Measurements from ENCODE around the gene APOL4. TPM values are rescaled to one million over a fixed set of nuclear protein-coding genes. Genes with fewer than 3 reads are reported as not detected.
"Not testable (repeated sequence)": the region's sequence is repeated elsewhere in the genome, so short reads cannot be mapped to it uniquely, and the experiment has no call there.

APOL4 gene
- polyA plus RNA-seq, 1 donor = 20.3 TPM

DNA sequence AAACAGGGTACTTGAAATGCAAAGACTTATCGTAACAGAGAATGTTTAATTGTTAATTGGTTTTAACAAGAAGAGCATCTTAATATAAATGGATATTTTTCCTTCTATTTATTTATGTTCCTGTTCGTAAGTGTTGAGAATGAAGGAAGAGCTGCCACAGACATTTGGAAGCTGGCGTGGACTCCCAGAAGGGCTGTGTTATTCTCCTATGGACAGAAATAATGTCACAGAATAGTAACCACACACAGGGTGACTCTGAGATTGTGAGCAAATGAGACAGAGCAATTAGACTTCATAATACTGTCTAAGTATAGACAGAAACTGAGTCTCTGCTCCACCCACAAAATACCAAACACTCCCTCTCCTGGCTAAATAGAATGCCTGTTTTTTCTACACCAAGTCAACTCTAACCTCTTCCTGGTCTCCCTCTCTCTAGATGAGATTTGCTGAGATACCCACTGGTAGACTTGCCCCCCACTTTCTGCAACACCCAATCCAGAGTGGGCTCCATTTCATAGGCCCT, 47.1 kb downstream of the APOL4 start:
- DNase-seq (ENCODE audit: low read depth) = no peak

DNA sequence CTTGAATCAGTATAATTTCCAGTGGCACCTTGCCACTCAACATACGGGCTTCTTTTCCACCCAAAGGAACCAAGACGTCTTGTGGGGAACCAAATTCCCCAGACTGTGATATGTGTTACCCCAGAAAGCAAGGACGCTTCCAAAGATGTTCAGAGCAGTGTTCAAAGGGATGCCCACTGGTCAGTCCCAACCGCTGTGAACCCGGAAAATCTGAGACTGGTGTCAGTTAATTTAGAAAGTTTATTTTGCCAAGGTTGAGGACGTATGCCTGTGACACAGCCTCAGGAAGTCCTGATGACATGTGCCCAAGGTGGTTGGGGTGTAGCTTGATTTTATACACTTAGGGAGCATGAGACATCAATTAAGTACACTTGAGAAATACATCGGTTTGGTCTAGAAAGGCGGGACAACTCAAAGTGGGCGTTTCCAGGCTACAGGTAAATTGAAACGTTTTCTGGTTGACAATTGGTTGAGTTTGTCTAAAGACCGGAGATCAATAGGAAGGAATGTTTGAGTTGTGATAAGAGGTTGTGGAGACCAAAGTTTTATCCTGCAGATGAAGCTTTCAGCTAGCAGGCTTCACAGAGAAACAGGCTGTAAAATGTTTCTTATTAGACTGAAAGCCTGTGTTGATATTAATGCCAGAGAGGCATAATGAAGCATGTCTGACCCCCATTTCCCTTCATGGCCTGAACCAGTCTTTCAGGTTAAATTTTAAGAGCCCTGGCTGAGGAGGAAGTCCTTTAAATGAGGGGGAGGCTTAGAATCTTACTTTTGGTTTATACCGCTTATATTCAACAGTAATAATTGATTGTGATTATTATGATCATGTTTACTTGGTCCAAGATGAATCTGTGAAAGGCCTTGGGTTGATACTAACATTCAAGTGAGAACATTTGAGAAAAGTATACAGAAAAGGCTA, 47.8 kb downstream of the APOL4 start:
- DNase-seq (ENCODE audit: low read depth) = no peak

DNA sequence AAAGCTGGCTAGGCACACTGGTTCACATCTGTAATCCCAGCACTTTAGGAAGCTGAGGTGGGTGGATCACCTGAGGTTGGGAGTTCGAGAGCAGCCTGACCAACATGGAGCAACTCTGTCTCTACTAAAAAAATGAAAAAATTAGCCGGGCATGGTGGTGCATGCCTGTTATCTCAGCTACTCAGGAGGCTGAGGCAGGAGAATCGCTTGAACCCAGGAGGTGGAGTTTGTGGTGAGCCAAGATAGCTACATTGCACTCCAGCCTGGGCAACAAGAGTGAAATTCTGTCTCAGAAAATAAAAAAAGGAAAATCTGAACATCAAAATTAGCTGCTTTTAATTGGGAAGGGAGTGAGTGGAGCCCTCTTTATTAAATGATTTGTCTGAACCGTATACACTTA, 48.8 kb downstream of the APOL4 start:
- DNase-seq (ENCODE audit: low read depth) = not testable (repeated sequence)

DNA sequence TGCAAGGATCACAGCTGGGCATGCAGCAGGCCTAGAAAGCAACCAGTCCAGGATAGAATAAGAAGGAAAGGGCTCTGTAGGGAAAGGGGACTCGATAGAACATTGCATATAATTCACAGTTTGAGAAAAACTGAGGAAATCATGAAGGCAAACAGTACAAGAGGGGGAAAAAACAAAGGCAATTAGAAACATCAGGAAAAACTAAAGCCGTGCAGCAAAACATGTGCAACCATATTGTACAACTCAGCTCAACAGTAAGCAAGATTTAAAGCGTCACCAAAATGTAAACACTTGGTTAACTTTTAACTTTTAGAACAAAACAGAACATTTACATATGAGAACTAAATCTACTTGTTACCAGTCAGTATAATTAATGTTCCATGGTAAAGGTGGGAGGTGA, 49.5 kb downstream of the APOL4 start:
- DNase-seq (ENCODE audit: low read depth) = no peak

DNA sequence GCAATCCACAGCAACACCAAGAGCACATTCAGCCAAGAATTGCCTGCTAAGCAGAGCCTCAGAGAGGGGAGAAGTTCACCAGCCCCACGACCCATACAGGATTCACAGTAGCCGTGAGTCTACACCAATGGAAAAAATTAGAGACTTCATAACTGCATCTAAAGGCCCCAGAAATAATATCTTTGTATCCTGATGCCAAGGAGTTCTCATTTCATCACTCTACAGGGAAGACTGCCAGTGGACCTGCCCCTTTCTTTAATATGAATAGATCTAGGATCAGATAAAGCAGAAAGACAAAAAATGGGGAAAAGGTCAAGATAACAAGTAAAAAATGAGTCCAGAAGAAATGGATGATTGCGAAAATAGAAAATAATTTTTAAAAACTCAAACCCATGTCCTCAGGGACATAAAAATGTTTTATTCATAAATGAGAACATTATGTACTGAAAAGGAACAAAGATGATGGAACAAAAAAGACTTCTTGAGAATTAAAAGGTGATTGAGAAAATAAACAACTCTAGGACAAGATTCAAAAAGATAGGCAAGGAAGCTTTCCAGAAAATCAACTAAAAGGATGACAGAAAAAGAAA, 50.5 kb downstream of the APOL4 start:
- no peak for DNase-seq (ENCODE audit: low read depth)

DNA sequence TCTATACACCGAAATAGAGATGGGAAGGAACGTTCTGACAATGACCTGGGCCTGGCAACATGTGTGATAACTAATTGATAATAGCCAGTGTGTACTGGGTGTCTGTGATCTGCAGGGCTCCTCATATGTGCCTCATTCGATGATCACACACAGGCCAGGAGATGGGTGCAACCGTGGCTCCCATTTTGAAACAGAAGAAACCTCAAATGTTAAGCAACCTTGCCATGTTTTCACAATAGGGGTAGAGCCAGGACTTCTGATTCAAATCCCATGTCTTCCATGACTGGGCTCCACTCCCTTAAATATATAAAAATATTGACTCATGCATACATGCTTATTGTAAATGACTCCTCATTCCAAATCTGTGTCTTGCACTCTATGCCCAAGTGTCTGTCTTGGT, 52.2 kb downstream of the APOL4 start:
- no peak for DNase-seq (ENCODE audit: low read depth)

DNA sequence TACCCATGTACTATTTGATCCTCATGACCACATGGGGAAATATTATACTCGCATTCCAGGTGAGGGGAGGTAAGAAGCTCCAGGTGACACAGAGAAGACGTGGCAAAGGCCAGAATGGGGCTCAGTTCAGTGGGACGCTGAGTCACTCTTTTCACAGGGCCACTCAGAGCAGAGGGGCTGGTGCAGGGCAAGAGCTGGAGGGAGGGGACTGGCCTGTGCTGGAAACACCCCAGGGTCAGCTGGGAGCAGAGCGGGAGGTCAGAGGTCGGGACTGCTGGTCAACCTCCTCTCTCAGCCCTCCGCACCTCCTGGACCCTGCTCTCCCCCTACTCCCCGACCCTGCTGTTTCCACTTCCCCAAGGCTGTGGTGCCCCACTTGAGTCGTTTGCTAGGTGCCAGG, 53.2 kb downstream of the APOL4 start:
- no peak for DNase-seq (ENCODE audit: low read depth)

DNA sequence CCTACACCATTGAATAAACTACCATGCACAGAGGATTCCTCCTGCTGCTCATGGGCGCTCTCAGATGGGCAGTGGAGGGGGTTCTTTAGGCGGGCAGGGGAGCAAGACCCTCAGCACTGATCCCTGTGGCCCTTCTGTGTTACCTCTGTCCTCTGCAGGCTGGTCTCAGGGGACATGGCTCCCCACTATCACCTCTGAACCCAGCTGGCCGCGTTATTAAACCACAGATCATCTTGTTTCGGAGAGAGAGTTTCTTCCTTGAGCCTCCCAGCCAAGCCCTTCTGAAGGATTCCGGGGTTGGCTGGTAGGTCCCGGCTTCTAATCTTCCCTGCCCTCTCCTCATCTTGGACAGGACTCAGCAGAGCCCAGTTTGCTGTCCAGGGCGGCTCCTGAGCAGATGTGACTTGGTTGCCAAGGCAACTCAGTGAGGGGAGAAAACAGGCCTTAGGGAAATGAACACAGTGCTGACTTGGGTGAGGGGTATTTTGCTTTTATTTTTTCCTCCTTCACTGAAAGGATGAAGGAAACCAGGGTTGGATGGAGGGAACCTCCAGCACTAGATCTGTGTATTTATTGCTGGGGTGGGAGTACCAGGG, 54.3 kb downstream of the APOL4 start:
- DNase-seq (ENCODE audit: low read depth) = no peak

DNA sequence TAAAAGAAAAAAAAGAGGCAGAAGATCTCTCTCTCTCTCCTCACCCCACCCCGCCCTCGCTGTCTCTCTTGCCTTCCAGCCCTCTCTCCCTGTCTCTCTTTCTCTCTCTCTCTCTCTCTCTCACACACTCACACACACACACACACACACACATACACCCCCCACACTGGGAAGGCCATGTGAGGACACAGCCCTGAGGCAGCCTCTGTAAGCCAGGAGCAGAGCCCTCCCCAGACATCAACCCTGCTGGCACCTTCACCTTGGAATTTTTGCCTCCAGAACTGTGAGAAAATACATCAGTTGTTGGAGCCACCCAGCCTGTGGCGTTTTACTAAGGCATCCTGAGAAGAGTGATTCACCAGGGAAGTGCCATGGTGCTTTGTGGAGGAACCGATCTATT, 55.7 kb downstream of the APOL4 start:
- DNase-seq (ENCODE audit: low read depth) = no peak

DNA sequence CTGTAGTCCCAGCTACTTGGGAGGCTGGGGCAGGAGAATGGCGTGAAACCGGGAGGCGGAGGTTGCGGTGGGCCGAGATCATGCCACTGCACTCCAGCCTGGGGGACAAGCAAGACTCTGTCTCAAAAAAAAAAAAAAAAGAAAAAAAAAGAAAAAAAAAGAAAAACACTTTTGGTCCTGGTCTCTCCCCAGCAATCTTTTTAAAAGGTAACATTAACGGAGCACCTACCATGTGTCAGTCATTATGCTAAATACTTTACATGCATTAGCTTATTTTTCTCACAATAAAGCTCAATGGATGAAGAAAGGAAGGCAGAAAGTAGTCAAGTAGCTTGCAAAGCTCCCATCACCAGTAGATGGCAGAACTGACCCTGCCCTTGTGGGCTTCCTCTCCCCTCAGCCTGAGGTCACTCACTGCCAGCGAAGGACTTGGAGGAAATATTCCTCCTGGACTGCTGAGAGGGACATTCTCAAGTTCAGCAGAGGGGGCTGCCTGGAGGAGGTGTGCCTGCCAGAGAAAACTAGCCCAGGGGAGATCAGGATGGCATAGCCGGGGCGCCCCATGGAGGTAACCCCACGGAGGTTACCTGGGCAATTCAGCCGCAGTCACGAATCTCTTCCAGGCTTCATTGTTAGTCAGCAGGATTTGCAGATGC, 56.6 kb downstream of the APOL4 start:
- peak; percentile 55 for DNase-seq (ENCODE audit: low read depth)

DNA sequence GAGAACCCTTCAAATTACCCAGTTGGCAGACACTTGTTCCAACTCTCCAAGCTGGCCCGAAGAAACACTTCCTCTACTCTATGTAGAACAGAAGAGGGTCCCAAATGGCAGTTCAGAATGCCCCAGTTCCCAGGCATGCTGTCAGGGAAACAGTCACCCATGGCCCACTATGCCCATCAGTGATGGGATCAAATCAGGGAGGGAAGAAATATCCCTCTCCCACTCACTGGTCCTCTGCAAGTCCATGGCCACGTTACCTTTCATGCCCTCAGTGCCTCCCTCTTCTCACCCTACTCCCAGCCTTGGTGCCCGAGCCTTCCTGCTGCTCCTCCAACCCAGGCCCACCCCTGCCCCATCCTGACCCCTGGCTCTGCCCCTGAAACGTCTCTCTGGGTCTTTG, 57.7 kb downstream of the APOL4 start:
- no peak for DNase-seq (ENCODE audit: low read depth)

DNA sequence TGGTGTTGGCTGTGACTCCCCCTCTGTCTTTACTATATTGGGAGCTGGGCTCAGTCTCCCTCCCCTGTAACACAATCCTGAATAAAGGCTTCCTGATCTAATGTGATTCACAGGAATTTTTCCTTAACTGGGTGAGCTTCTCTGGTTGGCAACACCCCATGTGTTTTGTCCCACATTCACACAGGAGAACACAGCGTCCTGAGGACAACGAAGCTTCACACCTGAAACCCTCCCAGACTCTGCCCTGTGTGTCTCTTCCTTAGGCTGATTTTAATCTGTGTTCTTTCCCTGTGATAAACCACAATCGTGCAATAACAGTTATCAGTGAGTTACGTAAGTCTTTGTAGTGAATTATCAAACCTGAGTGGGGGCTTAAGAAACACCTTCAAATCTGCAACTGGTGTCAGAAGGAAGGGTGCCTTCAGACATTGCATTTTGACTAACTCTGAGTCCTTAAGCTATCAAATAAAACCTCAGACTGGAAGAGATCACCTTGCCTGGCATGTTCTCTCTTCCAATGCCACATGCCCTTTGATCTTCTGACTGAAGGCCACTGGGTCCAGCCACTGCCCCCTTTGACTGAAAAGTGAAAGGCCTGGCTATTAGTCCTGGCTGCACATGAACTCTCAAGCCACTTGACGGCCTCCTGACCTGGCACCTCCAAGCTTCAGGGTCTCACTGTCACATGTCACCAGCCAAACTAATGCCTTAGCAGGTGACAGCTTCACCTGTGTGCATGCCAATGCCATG, 58.4 kb downstream of the APOL4 start:
- DNase-seq (ENCODE audit: low read depth) = no peak

DNA sequence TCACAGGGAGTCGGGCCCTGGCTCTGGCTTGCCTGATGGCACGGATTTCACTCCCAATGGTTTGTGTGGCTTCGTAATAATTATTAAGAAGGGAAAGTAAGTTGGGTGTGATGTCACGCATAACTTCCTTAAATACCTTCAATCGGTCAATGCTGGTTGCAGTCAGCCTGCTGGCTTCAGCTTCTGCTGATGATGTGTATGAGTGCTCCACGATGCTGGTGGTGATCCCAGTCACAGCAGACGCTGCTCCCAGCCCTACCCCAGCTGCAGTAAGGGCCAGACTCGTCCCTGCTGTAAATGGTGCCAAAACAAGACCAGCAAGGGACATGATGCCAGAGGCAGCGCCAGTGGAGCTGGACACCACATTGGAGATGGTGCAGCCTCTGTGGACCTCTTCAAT, 60.1 kb downstream of the APOL4 start:
- DNase-seq (ENCODE audit: low read depth) = no peak

Other genes starting within 250 kb of the APOL4 start
- 191 TPM for gene RBFOX2, start 173.0 kb downstream of the APOL4 start, polyA plus RNA-seq (ENCODE audit: insufficient read length)
- gene APOL3, start 41.1 kb downstream of the APOL4 start, polyA plus RNA-seq (ENCODE audit: insufficient read length) = 9.1 TPM
- gene APOL2, start 37.7 kb upstream of the APOL4 start, polyA plus RNA-seq (ENCODE audit: insufficient read length) = 22.9 TPM
- gene APOL1, start 51.3 kb upstream of the APOL4 start, polyA plus RNA-seq (ENCODE audit: insufficient read length) = 4.3 TPM
- 83.0 TPM for gene MYH9, start 186.2 kb upstream of the APOL4 start, polyA plus RNA-seq (ENCODE audit: insufficient read length)